A549 (cell line): ENCODE measurements around the gene GRIK2. TPM values are rescaled to one million over a fixed set of nuclear protein-coding genes. Genes with fewer than 3 reads are reported as not detected.

ENCODE experiments used
- ATAC-seq, 2 experiments: fragments of 200-7000 bp in 1 of 2; fragments of >200 bp in 1 of 2; cut with Nextera tagmentation in 1 of 2; cut with Tn5 transposase in 1 of 2; 3 replicates each; pipeline versions ENCODE4 v1.8.0 to v1.9.1; 2018 to 2020; ENCODE audit warnings: mild to moderate bottlenecking in 1 of 2, moderate library complexity in 1 of 2
- CTCF ChIA-PET: fragments of 300-600 bp; sonication (Branson Sonifier 250); formaldehyde crosslinking; extraction: SDS; loops from one replicate; lab custom pipeline; 2021; ENCODE audit warnings: antibody characterized with exemption, inconsistent platforms; lab: Yijun Ruan, JAX
- POLR2A ChIA-PET: fragments of 350-600 bp; formaldehyde crosslinking; extraction: SDS; loops from one replicate; lab custom pipeline; 2021; ENCODE audit warnings: antibody characterized with exemption, inconsistent platforms; lab: Yijun Ruan, JAX
- DNase-seq, 2 experiments: peaks; one replicate each; pipeline versions ENCODE4 v3.0.0 to v3.0.0-alpha.2; 2011 to 2016; ENCODE audit warnings: low read depth in 1 of 2, low spot score in 1 of 2
- FAIRE-seq: peaks from 2 replicates; lab custom pipeline; 2011; peaks lifted over from hg19 to GRCh38; lab: Jason Lieb, UNC
- H3K27ac ChIP-seq, 2 experiments: fragments of >200 bp; sonication (Bioruptor Twin); formaldehyde crosslinking; 3 replicates each; pipeline ENCODE4 v1.5.1; 2016 to 2017
- H3K4me1 ChIP-seq: fragments of >200 bp; sonication (Bioruptor Twin); formaldehyde crosslinking; 3 replicates; pipeline ENCODE4 v1.6.1; 2016
- H3K4me2 ChIP-seq: fragments of >200 bp; sonication (Bioruptor Twin); formaldehyde crosslinking; 3 replicates; pipeline ENCODE4 v1.6.1; 2016
- H3K4me3 ChIP-seq: fragments of >200 bp; sonication (Bioruptor Twin); formaldehyde crosslinking; 3 replicates; pipeline ENCODE4 v1.5.1; 2016
- H3K9me3 ChIP-seq: fragments of >200 bp; sonication (Bioruptor Twin); formaldehyde crosslinking; 3 replicates; pipeline ENCODE4 v1.6.1; 2016
- BHLHE40 ChIP-seq: IDR thresholded peaks from 2 replicates; pipeline ENCODE4 v1.6.1; 2012; ENCODE audit warnings: low read depth, low read length, inconsistent platforms
- CEBPB ChIP-seq, 2 experiments: fragments of >200 bp in 1 of 2; sonication (Bioruptor Twin) in 1 of 2; formaldehyde crosslinking in 1 of 2; IDR thresholded peaks; 2 replicates each; pipeline ENCODE4 v1.6.1; 2012 to 2016
- CHD2 ChIP-seq: fragments of 150-350 bp; IDR thresholded peaks from 2 replicates; pipeline ENCODE4 v1.6.1; 2014; ENCODE audit warnings: low read length; ENCODE audit not compliant: partially characterized antibody
- EHF ChIP-seq: fragments of 250-450 bp; sonication (Bioruptor Pico); IDR thresholded peaks from 2 replicates; pipeline ENCODE4 v1.5.0; 2020; ENCODE audit warnings: mild to moderate bottlenecking
- EHMT2 ChIP-seq: fragments of 200-600 bp; sonication (generic); IDR thresholded peaks from 2 replicates; pipeline ENCODE4 v1.6.1; 2016; ENCODE audit warnings: antibody characterized with exemption, low read depth, mild to moderate bottlenecking, moderate library complexity
- EP300 ChIP-seq, 2 experiments: fragments of >200 bp; sonication (Bioruptor Twin); formaldehyde crosslinking; IDR thresholded peaks; 2 replicates in 1 of 2; 3 replicates in 1 of 2; pipeline ENCODE4 v1.6.1; 2016 to 2017
- ESRRA ChIP-seq: fragments of 150-350 bp; IDR thresholded peaks from 2 replicates; pipeline ENCODE4 v1.6.1; 2014; ENCODE audit warnings: mild to moderate bottlenecking, low read length, borderline replicate concordance
- FOSL2 ChIP-seq, 2 experiments: fragments of 450-650 bp in 1 of 2; fragments of >200 bp in 1 of 2; sonication (Bioruptor Twin) in 1 of 2; formaldehyde crosslinking; IDR thresholded peaks; 2 replicates each; pipeline versions ENCODE4 v1.5.0 to v1.6.1; 2016 to 2020; ENCODE audit warnings: mild to moderate bottlenecking in 1 of 2, moderate library complexity in 1 of 2
- GATA3 ChIP-seq: IDR thresholded peaks from 2 replicates; pipeline ENCODE4 v1.6.1; 2012; ENCODE audit warnings: borderline replicate concordance
- HOXB13 ChIP-seq: fragments of 250-450 bp; sonication (Bioruptor Pico); IDR thresholded peaks from 2 replicates; pipeline ENCODE4 v1.5.0; 2020; ENCODE audit warnings: low read depth, mild to moderate bottlenecking, moderate library complexity
- JUN ChIP-seq, 2 experiments: fragments of >200 bp; sonication (Bioruptor Twin); formaldehyde crosslinking; IDR thresholded peaks; 2 replicates in 1 of 2; 3 replicates in 1 of 2; pipeline ENCODE4 v1.6.1; 2016 to 2017
- MAFK ChIP-seq: fragments of 450-650 bp; IDR thresholded peaks from 2 replicates; pipeline ENCODE4 v1.6.1; 2014; ENCODE audit not compliant: partially characterized antibody
- NFE2L2 ChIP-seq: fragments of 150-350 bp; conservative IDR thresholded peaks from 2 replicates; pipeline ENCODE4 v1.6.1; 2014; ENCODE audit warnings: low read length
- NPAS2 ChIP-seq: fragments of 250-450 bp; sonication (Bioruptor Pico); IDR thresholded peaks from 2 replicates; pipeline ENCODE4 v1.8.0; 2022; ENCODE audit warnings: mild to moderate bottlenecking, moderate library complexity, borderline replicate concordance
- RAD21 ChIP-seq, 2 experiments: fragments of >200 bp in 1 of 2; sonication (Bioruptor Twin) in 1 of 2; formaldehyde crosslinking in 1 of 2; IDR thresholded peaks in 1 of 2; conservative IDR thresholded peaks in 1 of 2; 2 replicates in 1 of 2; 3 replicates in 1 of 2; pipeline ENCODE4 v1.6.1; 2012 to 2018; ENCODE audit warnings: inconsistent platforms in 1 of 2
- RARB ChIP-seq: fragments of 250-450 bp; sonication (Bioruptor Pico); IDR thresholded peaks from 2 replicates; pipeline ENCODE4 v1.8.0; 2021; ENCODE audit warnings: mild to moderate bottlenecking, moderate library complexity
- RNF2 ChIP-seq: fragments of 200-600 bp; sonication (generic); IDR thresholded peaks from 2 replicates; pipeline ENCODE4 v1.6.1; 2016; ENCODE audit warnings: low read depth, mild to moderate bottlenecking, antibody characterized with exemption, moderate library complexity, borderline replicate concordance
- WGBS: methylation state at CpG from one replicate; pipeline ENCODE4 v1.1.6; 2017; ENCODE audit errors: missing lambda C conversion rate; 5-methylcytosine and 5-hydroxymethylcytosine counted together
- polyA plus RNA-seq, 4 experiments: library from polyadenylated mRNA; depleted of rRNA in 3 of 4; stranded (reverse); fragments of >200 nt; fragmentation: RNase III in 1 of 4; extraction: RNeasy Plus Mini Kit Qiagen cat#74134 plus additional on column Dnase treatment in 1 of 4; gene quantifications; 2 replicates in 3 of 4; 3 replicates in 1 of 4; pipeline ENCODE4 v1.2.3, GENCODE V29; 2011 to 2017
- TF ChIP-seq, protein P1 (sequence below): IDR thresholded peaks from 2 replicates; pipeline ENCODE4 v1.6.1; 2012
- TF ChIP-seq, protein P2 (sequence below): fragments of 150-350 bp; IDR thresholded peaks from 2 replicates; pipeline ENCODE4 v1.6.1; 2014; ENCODE audit warnings: low read depth, mild to moderate bottlenecking, low read length

The GRIK2 gene
- polyA plus RNA-seq, 2 of the 4 experiments (the other 2 are of a cell fraction), result 0.56 to 0.65 TPM

- CTCF ChIA-PET, result no interaction called here
- H3K4me2 ChIP-seq, result peak overlapping the region; percentile 25; the same call in 1 of the 3 replicates
- TF ChIP-seq GATA3 (no peak), BHLHE40 (no peak), EP300 (IDR thresholded peaks at IDR 0.05) (no peak), EHMT2 (no peak), NFE2L2 (no peak), RARB (CRISPR knock-in tag) (no peak), RAD21 (conservative IDR thresholded peaks at IDR 0.05 in 1 of 2, IDR thresholded peaks at IDR 0.05 in 1 of 2) (no peak), FOSL2 (IDR thresholded peaks at IDR 0.05) (no peak), FOSL2 (CRISPR knock-in tag; IDR thresholded peaks at IDR 0.05) (no peak), NPAS2 (CRISPR knock-in tag) (no peak)
- TF ChIP-seq, protein P1, sequence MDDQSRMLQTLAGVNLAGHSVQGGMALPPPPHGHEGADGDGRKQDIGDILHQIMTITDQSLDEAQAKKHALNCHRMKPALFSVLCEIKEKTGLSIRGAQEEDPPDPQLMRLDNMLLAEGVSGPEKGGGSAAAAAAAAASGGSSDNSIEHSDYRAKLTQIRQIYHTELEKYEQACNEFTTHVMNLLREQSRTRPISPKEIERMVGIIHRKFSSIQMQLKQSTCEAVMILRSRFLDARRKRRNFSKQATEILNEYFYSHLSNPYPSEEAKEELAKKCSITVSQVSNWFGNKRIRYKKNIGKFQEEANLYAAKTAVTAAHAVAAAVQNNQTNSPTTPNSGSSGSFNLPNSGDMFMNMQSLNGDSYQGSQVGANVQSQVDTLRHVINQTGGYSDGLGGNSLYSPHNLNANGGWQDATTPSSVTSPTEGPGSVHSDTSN, result no peak
- TF ChIP-seq, all 56 proteins: peak for 0
- DNase-seq, result no peak
- WGBS, result 11% methylated on average over 6 of the region's 6 CpGs
- POLR2A ChIA-PET, result no interaction called here
- Histone ChIP-seq H3K27ac (no peak overlapping the region), H3K4me1 (no peaks in the 10 kb centered on the region), H3K4me3 (no peak overlapping the region), H3K9me3 (no peaks in the 10 kb centered on the region)
- ATAC-seq, result no peak
- no peak for FAIRE-seq
Observed at GRCh38 chr6:101818051-101818450, 424.5 kb downstream of the GRIK2 start.

GRCh38 chr6:101824551-101825345 lies 431.2 kb downstream of the GRIK2 start:
- WGBS, result 26% methylated on average over 5 of the region's 5 CpGs
- Histone ChIP-seq H3K27ac (no peak overlapping the region), H3K4me1 (no peaks in the 10 kb centered on the region), H3K4me3 (no peak overlapping the region), H3K4me2 (no peak overlapping the region), H3K9me3 (no peaks in the 10 kb centered on the region)
- ChIA-PET POLR2A (no interaction called here), CTCF (no interaction called here)
- DNase-seq (no peak), ATAC-seq (no peak), FAIRE-seq (no peak)
- TF ChIP-seq, protein P1, result no peak
- TF ChIP-seq CEBPB (IDR thresholded peaks at IDR 0.05) (no peak), JUN (IDR thresholded peaks at IDR 0.05) (no peak), RNF2 (no peak), EHF (no peak), ESRRA (no peak), CHD2 (no peak), MAFK (no peak), HOXB13 (no peak)
- TF ChIP-seq, protein P2, sequence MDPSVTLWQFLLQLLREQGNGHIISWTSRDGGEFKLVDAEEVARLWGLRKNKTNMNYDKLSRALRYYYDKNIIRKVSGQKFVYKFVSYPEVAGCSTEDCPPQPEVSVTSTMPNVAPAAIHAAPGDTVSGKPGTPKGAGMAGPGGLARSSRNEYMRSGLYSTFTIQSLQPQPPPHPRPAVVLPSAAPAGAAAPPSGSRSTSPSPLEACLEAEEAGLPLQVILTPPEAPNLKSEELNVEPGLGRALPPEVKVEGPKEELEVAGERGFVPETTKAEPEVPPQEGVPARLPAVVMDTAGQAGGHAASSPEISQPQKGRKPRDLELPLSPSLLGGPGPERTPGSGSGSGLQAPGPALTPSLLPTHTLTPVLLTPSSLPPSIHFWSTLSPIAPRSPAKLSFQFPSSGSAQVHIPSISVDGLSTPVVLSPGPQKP, result no peak

DNA sequence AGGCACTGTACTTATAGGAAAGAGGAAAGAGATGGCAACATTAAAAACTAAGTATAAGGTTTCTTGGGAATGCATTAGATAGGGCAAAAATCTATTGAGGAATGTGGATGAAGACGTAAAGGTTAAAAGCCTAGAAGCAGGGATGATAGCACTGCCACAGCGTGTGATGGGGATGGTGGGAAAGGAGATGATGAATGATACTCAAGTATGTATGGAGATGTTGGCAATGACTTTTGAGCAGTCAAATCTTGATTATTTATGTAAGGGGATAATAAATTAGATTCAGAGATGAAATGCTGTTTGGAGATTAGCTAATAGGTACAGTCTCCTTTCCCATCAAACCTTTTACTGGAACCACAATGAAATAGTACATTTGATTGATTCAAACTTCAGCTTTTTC lies 432.8 kb downstream of the GRIK2 start:
- POLR2A ChIA-PET, result no interaction called here
- Histone ChIP-seq H3K4me2 (no peak overlapping the region), H3K27ac (no peak overlapping the region), H3K9me3 (no peaks in the 10 kb centered on the region), H3K4me3 (no peak overlapping the region), H3K4me1 (no peaks in the 10 kb centered on the region)
- CTCF ChIA-PET, result no interaction called here
- DNase-seq (no peak), ATAC-seq (no peak), FAIRE-seq (no peak)
- 37% methylated on average over 2 of the region's 2 CpGs for WGBS
- TF ChIP-seq HOXB13, result no peak
